Measurements from ENCODE around the gene LGALS8. TPM values are rescaled to one million over a fixed set of nuclear protein-coding genes. Genes with fewer than 3 reads are reported as not detected.

The LGALS8 gene
- total RNA-seq, 1 experiment from 2014 or later, result 35.3 TPM

DNA sequence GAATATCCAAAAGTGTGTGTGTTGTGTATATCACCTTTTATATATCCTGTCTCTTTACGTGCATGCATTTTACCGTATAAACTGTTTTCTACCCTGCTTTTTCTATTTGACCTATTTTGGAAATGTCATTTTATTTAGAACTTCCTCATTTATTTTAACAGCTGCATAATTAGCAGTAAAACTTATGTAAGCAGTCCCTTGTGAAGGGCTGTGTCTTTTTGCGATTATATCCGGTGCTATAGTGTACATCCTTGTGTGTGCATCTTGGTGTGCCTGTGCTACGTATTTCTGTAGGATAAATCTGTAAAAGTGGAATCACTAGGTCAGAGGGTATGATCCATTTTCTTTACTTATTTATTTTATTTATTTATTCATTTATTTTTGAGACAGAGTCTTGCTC, 7.2 kb downstream of the LGALS8 start:
- ChIA-PET CTCF (no interaction called here), POLR2A (ENCODE audit: low non-redundant PET) (no interaction called here)
- H3K27ac ChIP-seq (ENCODE audit: low read depth, low read length, poor library complexity, severe bottlenecking), result no peak overlapping the region
- TF ChIP-seq, protein P1, sequence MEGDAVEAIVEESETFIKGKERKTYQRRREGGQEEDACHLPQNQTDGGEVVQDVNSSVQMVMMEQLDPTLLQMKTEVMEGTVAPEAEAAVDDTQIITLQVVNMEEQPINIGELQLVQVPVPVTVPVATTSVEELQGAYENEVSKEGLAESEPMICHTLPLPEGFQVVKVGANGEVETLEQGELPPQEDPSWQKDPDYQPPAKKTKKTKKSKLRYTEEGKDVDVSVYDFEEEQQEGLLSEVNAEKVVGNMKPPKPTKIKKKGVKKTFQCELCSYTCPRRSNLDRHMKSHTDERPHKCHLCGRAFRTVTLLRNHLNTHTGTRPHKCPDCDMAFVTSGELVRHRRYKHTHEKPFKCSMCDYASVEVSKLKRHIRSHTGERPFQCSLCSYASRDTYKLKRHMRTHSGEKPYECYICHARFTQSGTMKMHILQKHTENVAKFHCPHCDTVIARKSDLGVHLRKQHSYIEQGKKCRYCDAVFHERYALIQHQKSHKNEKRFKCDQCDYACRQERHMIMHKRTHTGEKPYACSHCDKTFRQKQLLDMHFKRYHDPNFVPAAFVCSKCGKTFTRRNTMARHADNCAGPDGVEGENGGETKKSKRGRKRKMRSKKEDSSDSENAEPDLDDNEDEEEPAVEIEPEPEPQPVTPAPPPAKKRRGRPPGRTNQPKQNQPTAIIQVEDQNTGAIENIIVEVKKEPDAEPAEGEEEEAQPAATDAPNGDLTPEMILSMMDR (conservative IDR thresholded peaks at IDR 0.05; ENCODE audit: low read depth, low read length), result no peak
- no peak for TF ChIP-seq EZH2 (IDR thresholded peaks at IDR 0.05; ENCODE audit: borderline replicate concordance, low read depth, low read length, poor library complexity, severe bottlenecking)
- BruUV-seq (replicated peaks), result no TSS peak
- no peaks in the 10 kb centered on the region for H3K36me3 ChIP-seq (ENCODE audit: insufficient read depth, low read length, poor library complexity, severe bottlenecking)
- no peak overlapping the region for H3K4me3 ChIP-seq (ENCODE audit: low read depth, low read length, poor library complexity, severe bottlenecking)
- DNase-seq (ENCODE audit: low spot score), result no peak
- no peaks in the 10 kb centered on the region for H3K27me3 ChIP-seq (replicated peaks; ENCODE audit: insufficient read depth, low read depth, low read length, poor library complexity)
- intact Hi-C loops (cut with micrococcal nuclease; ENCODE audit: unreplicated experiment), result loop anchor here (2.0 kb wide), 1 partner anchor 428 kb away; no protein-coding TSS in a partner anchor
- H3K9me3 ChIP-seq (ENCODE audit: low read depth, low read length, poor library complexity, severe bottlenecking), result no peaks in the 10 kb centered on the region
- peaks cover 9% of the 10 kb centered on the region for H3K4me1 ChIP-seq (ENCODE audit: insufficient read depth, low read length, poor library complexity, severe bottlenecking)

DNA sequence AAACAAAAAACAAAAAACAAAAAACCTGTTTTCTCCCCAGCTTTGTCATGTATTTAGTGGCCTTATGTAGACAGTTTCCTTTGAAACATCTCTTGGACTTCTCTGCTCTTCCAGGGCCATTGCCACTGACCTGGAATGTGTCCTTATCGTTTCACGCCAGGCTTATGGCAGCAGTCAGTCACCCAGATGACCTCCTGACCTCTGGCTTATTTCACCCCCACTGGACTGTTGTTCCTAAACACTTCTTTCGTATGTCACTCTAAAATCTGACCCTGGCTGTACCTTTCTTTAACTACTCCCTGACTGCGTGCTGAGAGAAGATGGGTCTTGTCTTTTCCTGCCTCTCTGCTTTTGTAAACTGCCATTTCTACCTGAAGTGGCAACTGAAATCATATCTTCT, 9.1 kb downstream of the LGALS8 start:
- H3K4me1 ChIP-seq (ENCODE audit: insufficient read depth, low read length, poor library complexity, severe bottlenecking), result peaks cover 15% of the 10 kb centered on the region
- TSS peak; percentile 42 for BruUV-seq (replicated peaks)
- intact Hi-C loops (cut with micrococcal nuclease; ENCODE audit: unreplicated experiment), result no loop called here
- ChIA-PET CTCF (no interaction called here), POLR2A (ENCODE audit: low non-redundant PET) (no interaction called here)
- no peaks in the 10 kb centered on the region for H3K9me3 ChIP-seq (ENCODE audit: low read depth, low read length, poor library complexity, severe bottlenecking)
- H3K36me3 ChIP-seq (ENCODE audit: insufficient read depth, low read length, poor library complexity, severe bottlenecking), result no peaks in the 10 kb centered on the region
- no peak for DNase-seq (ENCODE audit: low spot score)
- H3K27me3 ChIP-seq (replicated peaks; ENCODE audit: insufficient read depth, low read depth, low read length, poor library complexity), result no peaks in the 10 kb centered on the region
- no peak overlapping the region for H3K4me3 ChIP-seq (ENCODE audit: low read depth, low read length, poor library complexity, severe bottlenecking)
- no peak overlapping the region for H3K27ac ChIP-seq (ENCODE audit: low read depth, low read length, poor library complexity, severe bottlenecking)
- TF ChIP-seq, protein P1 (conservative IDR thresholded peaks at IDR 0.05; ENCODE audit: low read depth, low read length), result no peak

DNA sequence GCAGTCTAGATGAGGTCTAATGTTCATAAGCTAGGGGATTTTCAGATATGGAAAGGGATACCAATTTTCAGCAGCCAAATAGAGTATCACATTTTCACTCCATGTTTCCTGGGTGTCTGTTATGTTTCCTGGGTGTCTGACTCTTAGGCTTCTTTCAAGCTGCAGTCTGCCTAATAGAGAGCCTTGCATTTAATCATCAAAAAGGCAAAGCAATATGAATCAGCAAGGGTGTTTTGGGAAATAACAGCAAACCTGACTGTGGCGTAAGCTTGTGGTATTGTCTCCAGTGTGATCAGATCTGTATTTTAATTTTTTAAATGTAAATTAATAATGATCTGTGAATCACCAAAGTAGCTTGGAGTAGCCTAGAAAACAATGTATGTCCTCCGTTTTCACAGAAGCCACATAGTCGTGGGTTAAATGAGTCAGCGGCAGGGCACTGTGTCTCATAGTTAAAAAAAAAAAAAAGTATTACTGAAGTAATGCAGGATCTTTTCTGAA, 10.4 kb downstream of the LGALS8 start:
- peaks cover 15% of the 10 kb centered on the region for H3K4me1 ChIP-seq (ENCODE audit: insufficient read depth, low read length, poor library complexity, severe bottlenecking)
- TF ChIP-seq EZH2 (IDR thresholded peaks at IDR 0.05; ENCODE audit: borderline replicate concordance, low read depth, low read length, poor library complexity, severe bottlenecking), result no peak
- TF ChIP-seq, protein P1 (conservative IDR thresholded peaks at IDR 0.05; ENCODE audit: low read depth, low read length), result no peak
- H3K27ac ChIP-seq (ENCODE audit: low read depth, low read length, poor library complexity, severe bottlenecking), result no peak overlapping the region
- H3K9me3 ChIP-seq (ENCODE audit: low read depth, low read length, poor library complexity, severe bottlenecking), result no peaks in the 10 kb centered on the region
- H3K27me3 ChIP-seq (replicated peaks; ENCODE audit: insufficient read depth, low read depth, low read length, poor library complexity), result no peaks in the 10 kb centered on the region
- H3K36me3 ChIP-seq (ENCODE audit: insufficient read depth, low read length, poor library complexity, severe bottlenecking), result no peaks in the 10 kb centered on the region
- POLR2A ChIA-PET (ENCODE audit: low non-redundant PET), result no interaction called here
- H3K4me3 ChIP-seq (ENCODE audit: low read depth, low read length, poor library complexity, severe bottlenecking), result no peak overlapping the region
- CTCF ChIA-PET, result no interaction called here
- intact Hi-C loops (cut with micrococcal nuclease; ENCODE audit: unreplicated experiment), result no loop called here
- no peak for DNase-seq (ENCODE audit: low spot score)
- BruUV-seq (replicated peaks), result no TSS peak

Measured in A673 (cell line).